ENCODE results near the gene PTOV1. TPM values are rescaled to one million over a fixed set of nuclear protein-coding genes. Genes with fewer than 3 reads are reported as not detected.

The PTOV1 gene
- total RNA-seq = 10 to 100 TPM; 66.0 to 68.0 TPM

- intact Hi-C loops (cut with micrococcal nuclease) = loop anchor here (1.0 to 5.0 kb wide), 6 partner anchors 19 to 258 kb away; partner anchors contain the start of genes AKT1S1, FUZ, PRR12 and TBC1D17
- peaks cover 12% of the 10 kb centered on the region for H3K9me3 Mint-ChIP-seq
- H3K4me1 Mint-ChIP-seq (ENCODE audit: low read depth) = peaks cover 42% of the 10 kb centered on the region
- H3K4me3 Mint-ChIP-seq = peak within 1 kb of the TSS; percentile 87
- no peaks in the 10 kb centered on the region for H3K36me3 Mint-ChIP-seq (ENCODE audit: low read depth)
- peak within 1 kb of the TSS; percentile 95 for H3K27ac Mint-ChIP-seq
- CTCF ChIA-PET = interaction anchor here (0.6 to 1.5 kb wide), 4 partner anchors 17 to 819 kb away, joined by 3 to 6 read pairs (median 3); partner anchors contain the start of gene PNKP
- no peaks in the 10 kb centered on the region for H3K27me3 Mint-ChIP-seq (ENCODE audit: low read depth)
- DNase-seq = peak; percentile 91
Measured at GRCh38 chr19:49850487-49851342, at the start of gene PTOV1. TSS of gene PTOV1 (plus strand) at chr19:49851159.

- Mint-ChIP-seq H3K4me1 (ENCODE audit: low read depth) (no peaks in the 10 kb centered on the region), H3K27ac (no peak overlapping the region), H3K4me3 (no peak overlapping the region), H3K27me3 (ENCODE audit: low read depth) (no peaks in the 10 kb centered on the region), H3K36me3 (ENCODE audit: low read depth) (peaks cover 23% of the 10 kb centered on the region), H3K9me3 (no peaks in the 10 kb centered on the region)
- no peak for DNase-seq
- intact Hi-C loops (cut with micrococcal nuclease) = no loop called here
- CTCF ChIA-PET = no interaction called here
Measured at GRCh38 chr19:49801401-49801888, 49.5 kb upstream of the PTOV1 start.

DNA sequence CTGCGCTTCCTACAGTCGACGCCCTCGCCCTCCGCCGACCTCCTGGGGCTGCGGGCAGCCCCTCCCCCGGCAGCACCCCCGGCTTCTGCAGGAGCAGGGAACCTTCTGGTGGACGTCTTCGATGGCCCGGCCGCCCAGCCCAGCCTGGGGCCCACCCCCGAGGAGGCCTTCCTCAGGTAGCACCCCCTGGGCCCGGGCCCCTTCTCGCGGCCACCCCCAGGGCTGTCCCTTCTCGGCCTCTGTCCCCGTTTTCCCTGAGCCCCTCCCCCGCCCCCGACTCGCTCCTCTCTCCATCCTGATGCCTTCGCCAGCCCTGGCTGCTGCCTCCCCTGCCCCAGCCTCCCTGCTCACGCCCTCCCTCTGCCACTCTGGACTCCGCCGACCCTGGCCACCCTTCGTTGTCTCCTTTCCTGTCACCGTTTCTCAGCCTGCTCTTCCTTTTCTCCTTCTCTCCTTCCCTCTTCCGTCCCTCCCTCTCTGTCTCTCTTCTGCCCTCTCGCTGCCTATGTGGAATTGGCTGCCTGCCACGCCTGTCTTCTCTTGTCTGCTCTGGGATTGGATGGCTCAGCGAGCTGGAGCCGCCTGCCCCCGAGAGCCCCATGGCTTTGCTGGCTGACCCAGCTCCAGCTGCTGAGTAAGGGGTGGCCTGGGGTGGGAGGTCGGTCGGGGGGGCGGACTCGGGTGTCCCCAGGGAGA lies 48.8 kb upstream of the PTOV1 start:
- no peak overlapping the region for H3K27ac Mint-ChIP-seq
- H3K4me3 Mint-ChIP-seq = no peak overlapping the region
- intact Hi-C loops (cut with micrococcal nuclease) = no loop called here
- H3K4me1 Mint-ChIP-seq (ENCODE audit: low read depth) = no peaks in the 10 kb centered on the region
- no peaks in the 10 kb centered on the region for H3K27me3 Mint-ChIP-seq (ENCODE audit: low read depth)
- peaks cover 20% of the 10 kb centered on the region for H3K36me3 Mint-ChIP-seq (ENCODE audit: low read depth)
- no peaks in the 10 kb centered on the region for H3K9me3 Mint-ChIP-seq
- CTCF ChIA-PET = no interaction called here
- no peak for DNase-seq

- Mint-ChIP-seq H3K27ac (no peak overlapping the region), H3K27me3 (ENCODE audit: low read depth) (no peaks in the 10 kb centered on the region), H3K4me3 (no peak overlapping the region), H3K36me3 (ENCODE audit: low read depth) (peaks cover 20% of the 10 kb centered on the region), H3K9me3 (no peaks in the 10 kb centered on the region), H3K4me1 (ENCODE audit: low read depth) (peaks cover 6% of the 10 kb centered on the region)
- DNase-seq = no peak
- intact Hi-C loops (cut with micrococcal nuclease) = no loop called here
- CTCF ChIA-PET = no interaction called here
Measured at GRCh38 chr19:49802836-49803528, 48.0 kb upstream of the PTOV1 start.

GRCh38 chr19:49803529-49803856 lies 47.5 kb upstream of the PTOV1 start:
- H3K9me3 Mint-ChIP-seq = no peaks in the 10 kb centered on the region
- no peaks in the 10 kb centered on the region for H3K27me3 Mint-ChIP-seq (ENCODE audit: low read depth)
- peaks cover 9% of the 10 kb centered on the region for H3K4me1 Mint-ChIP-seq (ENCODE audit: low read depth)
- CTCF ChIA-PET = no interaction called here
- DNase-seq = no peak
- no peak overlapping the region for H3K27ac Mint-ChIP-seq
- H3K4me3 Mint-ChIP-seq = no peak overlapping the region
- H3K36me3 Mint-ChIP-seq (ENCODE audit: low read depth) = peaks cover 20% of the 10 kb centered on the region
- intact Hi-C loops (cut with micrococcal nuclease) = no loop called here

- H3K27me3 Mint-ChIP-seq (ENCODE audit: low read depth) = no peaks in the 10 kb centered on the region
- H3K36me3 Mint-ChIP-seq (ENCODE audit: low read depth) = peaks cover 18% of the 10 kb centered on the region
- H3K4me1 Mint-ChIP-seq (ENCODE audit: low read depth) = peaks cover 24% of the 10 kb centered on the region
- CTCF ChIA-PET = no interaction called here
- DNase-seq = no peak
- intact Hi-C loops (cut with micrococcal nuclease) = no loop called here
- H3K4me3 Mint-ChIP-seq = no peak overlapping the region
- H3K9me3 Mint-ChIP-seq = no peaks in the 10 kb centered on the region
- H3K27ac Mint-ChIP-seq = peak overlapping the region; percentile 26
Measured at GRCh38 chr19:49805822-49806619, 44.9 kb upstream of the PTOV1 start.

DNA sequence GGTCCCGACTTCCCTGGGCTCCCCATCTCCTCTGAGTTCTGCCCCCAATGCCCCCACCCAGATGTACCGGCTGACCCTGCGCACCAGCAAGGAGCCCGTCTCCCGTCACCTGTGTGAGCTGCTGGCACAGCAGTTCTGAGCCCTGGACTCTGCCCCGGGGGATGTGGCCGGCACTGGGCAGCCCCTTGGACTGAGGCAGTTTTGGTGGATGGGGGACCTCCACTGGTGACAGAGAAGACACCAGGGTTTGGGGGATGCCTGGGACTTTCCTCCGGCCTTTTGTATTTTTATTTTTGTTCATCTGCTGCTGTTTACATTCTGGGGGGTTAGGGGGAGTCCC lies 44.4 kb upstream of the PTOV1 start:
- Mint-ChIP-seq H3K27ac (peak overlapping the region; percentile 26), H3K36me3 (ENCODE audit: low read depth) (peaks cover 17% of the 10 kb centered on the region), H3K9me3 (no peaks in the 10 kb centered on the region), H3K27me3 (ENCODE audit: low read depth) (no peaks in the 10 kb centered on the region), H3K4me3 (no peak overlapping the region), H3K4me1 (ENCODE audit: low read depth) (peaks cover 24% of the 10 kb centered on the region)
- DNase-seq = no peak
- intact Hi-C loops (cut with micrococcal nuclease) = no loop called here
- CTCF ChIA-PET = no interaction called here

DNA sequence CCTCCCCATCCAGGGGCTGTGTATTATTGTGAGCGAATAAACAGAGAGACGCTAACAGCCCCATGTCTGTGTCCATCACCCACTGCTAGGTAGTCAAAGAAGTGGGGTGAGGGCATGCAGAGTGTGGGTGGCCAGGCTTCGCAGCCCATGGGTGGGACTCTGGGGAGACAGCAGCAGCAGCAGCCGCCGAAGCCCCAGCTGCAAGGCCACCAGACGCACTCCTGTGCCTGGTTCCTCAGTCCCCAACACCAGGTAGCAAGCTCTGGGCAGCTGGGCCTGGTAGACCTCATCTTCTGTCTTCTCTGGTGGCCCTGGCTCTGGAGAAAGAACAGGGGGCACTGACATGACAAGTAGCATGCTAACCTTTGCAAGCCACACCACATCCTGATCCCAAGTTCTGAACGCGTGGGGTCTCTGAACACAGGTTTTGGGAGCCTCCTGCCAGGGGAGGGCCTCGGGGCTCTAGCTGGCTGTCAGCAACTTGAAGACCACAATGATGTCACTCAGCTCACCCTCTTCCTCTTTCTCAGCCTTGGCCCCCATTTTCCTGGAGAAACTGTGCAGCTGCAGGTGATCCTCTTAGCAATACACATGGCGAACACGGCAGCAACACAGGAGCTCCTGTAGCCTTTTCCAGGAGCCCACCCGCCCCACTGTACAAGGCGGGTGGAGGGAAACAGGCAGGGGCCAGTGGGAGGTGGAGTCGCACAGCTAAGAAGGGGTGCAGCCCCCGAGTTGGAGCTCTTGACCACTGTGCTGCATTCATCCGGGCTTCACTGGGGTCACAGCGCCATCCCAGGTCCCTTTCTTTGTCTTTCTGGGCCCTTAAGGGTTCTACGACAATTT lies 43.7 kb upstream of the PTOV1 start:
- DNase-seq = no peak
- Mint-ChIP-seq H3K9me3 (no peaks in the 10 kb centered on the region), H3K4me3 (no peak overlapping the region), H3K36me3 (ENCODE audit: low read depth) (peaks cover 15% of the 10 kb centered on the region), H3K27me3 (ENCODE audit: low read depth) (no peaks in the 10 kb centered on the region), H3K4me1 (ENCODE audit: low read depth) (peaks cover 27% of the 10 kb centered on the region), H3K27ac (no peak overlapping the region)
- intact Hi-C loops (cut with micrococcal nuclease) = no loop called here
- CTCF ChIA-PET = no interaction called here

- peaks cover 10% of the 10 kb centered on the region for H3K36me3 Mint-ChIP-seq (ENCODE audit: low read depth)
- intact Hi-C loops (cut with micrococcal nuclease) = loop anchor here (1.0 kb wide), 1 partner anchor 42 kb away; no protein-coding TSS in a partner anchor
- no peak for DNase-seq
- CTCF ChIA-PET = no interaction called here
- no peaks in the 10 kb centered on the region for H3K27me3 Mint-ChIP-seq (ENCODE audit: low read depth)
- no peak overlapping the region for H3K27ac Mint-ChIP-seq
- H3K4me3 Mint-ChIP-seq = peak overlapping the region; percentile 39
- H3K4me1 Mint-ChIP-seq (ENCODE audit: low read depth) = peaks cover 34% of the 10 kb centered on the region
- no peaks in the 10 kb centered on the region for H3K9me3 Mint-ChIP-seq
Measured at GRCh38 chr19:49807904-49808675, 42.9 kb upstream of the PTOV1 start.

DNA sequence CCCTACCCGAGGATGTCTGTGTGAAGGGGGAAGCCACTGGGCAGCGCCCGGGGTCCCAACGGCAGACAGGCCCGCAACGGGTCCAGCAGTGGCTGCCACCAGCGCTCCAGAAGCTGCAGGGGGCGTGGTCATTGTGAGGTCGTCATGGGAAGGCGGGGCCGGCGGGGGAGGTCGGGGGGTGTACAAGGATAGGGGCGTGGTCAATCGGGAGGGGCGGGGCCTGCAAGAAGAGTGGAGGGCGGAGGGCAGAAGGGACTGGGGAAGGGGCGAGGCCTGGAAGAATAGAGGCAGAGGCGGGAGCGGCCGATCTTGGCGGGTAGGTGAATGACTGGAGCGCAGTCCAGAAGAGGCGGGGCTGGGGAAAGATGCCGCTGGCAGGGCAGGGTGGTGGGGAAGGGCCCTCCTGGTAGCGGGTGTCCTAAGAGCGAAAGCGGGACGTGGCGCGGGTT lies 42.2 kb upstream of the PTOV1 start:
- H3K4me1 Mint-ChIP-seq (ENCODE audit: low read depth) = peaks cover 35% of the 10 kb centered on the region
- CTCF ChIA-PET = no interaction called here

More for the DNA sequence above, 42.2 kb upstream of the PTOV1 start:
- H3K9me3 Mint-ChIP-seq = no peaks in the 10 kb centered on the region
- intact Hi-C loops (cut with micrococcal nuclease) = loop anchor here (1.0 kb wide), 1 partner anchor 42 kb away; no protein-coding TSS in a partner anchor
- peak; percentile 92 for DNase-seq
- peaks cover 4% of the 10 kb centered on the region for H3K36me3 Mint-ChIP-seq (ENCODE audit: low read depth)
- no peaks in the 10 kb centered on the region for H3K27me3 Mint-ChIP-seq (ENCODE audit: low read depth)
- peak overlapping the region; percentile 46 for H3K27ac Mint-ChIP-seq
- peak overlapping the region; percentile 74 for H3K4me3 Mint-ChIP-seq
